ENCODE measurements around the gene COX5A. TPM values are rescaled to one million over a fixed set of nuclear protein-coding genes. Genes with fewer than 3 reads are reported as not detected.

COX5A gene
- total RNA-seq, 2 donors from 2014 or later = 243 to 279 TPM

GRCh38 chr15:74906067-74906449, 31.8 kb downstream of the COX5A start:
- no peaks in the 10 kb centered on the region for H3K9me3 ChIP-seq (ENCODE audit: control insufficient read depth, low read length)
- Mint-ChIP-seq H3K36me3 (ENCODE audit: low read depth) (peaks cover 52% of the 10 kb centered on the region), H3K27ac (peak overlapping the region; percentile 92), H3K4me1 (peaks cover 17% of the 10 kb centered on the region), H3K27me3 (ENCODE audit: insufficient read depth) (no peaks in the 10 kb centered on the region), H3K9me3 (no peaks in the 10 kb centered on the region), H3K4me3 (peak overlapping the region; percentile 96)
- WGBS, 2 experiments (ENCODE audit: insufficient coverage in 1 of 2, insufficient read length in 1 of 2) = 0% methylated on average over 10 to 20 of the region's 20 CpGs
- peak overlapping the region; percentile 66 for H3K27ac ChIP-seq (ENCODE audit: low read depth, low read length)
- H3K36me3 ChIP-seq (ENCODE audit: control insufficient read depth, insufficient read depth, low read length) = peaks cover 46% of the 10 kb centered on the region
- peak overlapping the region; percentile 78 for H3K9ac ChIP-seq (ENCODE audit: extremely low read depth, low read length, poor library complexity, severe bottlenecking)
- H3K4me3 ChIP-seq (ENCODE audit: low read length) = peak overlapping the region; percentile 87
- TF ChIP-seq, protein P1, sequence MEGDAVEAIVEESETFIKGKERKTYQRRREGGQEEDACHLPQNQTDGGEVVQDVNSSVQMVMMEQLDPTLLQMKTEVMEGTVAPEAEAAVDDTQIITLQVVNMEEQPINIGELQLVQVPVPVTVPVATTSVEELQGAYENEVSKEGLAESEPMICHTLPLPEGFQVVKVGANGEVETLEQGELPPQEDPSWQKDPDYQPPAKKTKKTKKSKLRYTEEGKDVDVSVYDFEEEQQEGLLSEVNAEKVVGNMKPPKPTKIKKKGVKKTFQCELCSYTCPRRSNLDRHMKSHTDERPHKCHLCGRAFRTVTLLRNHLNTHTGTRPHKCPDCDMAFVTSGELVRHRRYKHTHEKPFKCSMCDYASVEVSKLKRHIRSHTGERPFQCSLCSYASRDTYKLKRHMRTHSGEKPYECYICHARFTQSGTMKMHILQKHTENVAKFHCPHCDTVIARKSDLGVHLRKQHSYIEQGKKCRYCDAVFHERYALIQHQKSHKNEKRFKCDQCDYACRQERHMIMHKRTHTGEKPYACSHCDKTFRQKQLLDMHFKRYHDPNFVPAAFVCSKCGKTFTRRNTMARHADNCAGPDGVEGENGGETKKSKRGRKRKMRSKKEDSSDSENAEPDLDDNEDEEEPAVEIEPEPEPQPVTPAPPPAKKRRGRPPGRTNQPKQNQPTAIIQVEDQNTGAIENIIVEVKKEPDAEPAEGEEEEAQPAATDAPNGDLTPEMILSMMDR (conservative IDR thresholded peaks at IDR 0.05) = no peak
- peaks cover 10% of the 10 kb centered on the region for H3K4me1 ChIP-seq (ENCODE audit: control insufficient read depth, insufficient read depth, low read length)
- DNase-seq = peak; percentile 81
- no peaks in the 10 kb centered on the region for H3K27me3 ChIP-seq (ENCODE audit: control insufficient read depth, insufficient read depth, low read length, poor library complexity, severe bottlenecking)

- Histone ChIP-seq H3K27me3 (ENCODE audit: control insufficient read depth, insufficient read depth, low read length, poor library complexity, severe bottlenecking) (no peaks in the 10 kb centered on the region), H3K36me3 (ENCODE audit: control insufficient read depth, insufficient read depth, low read length) (peaks cover 56% of the 10 kb centered on the region), H3K27ac (ENCODE audit: low read depth, low read length) (no peak overlapping the region), H3K4me1 (ENCODE audit: control insufficient read depth, insufficient read depth, low read length) (peaks cover 10% of the 10 kb centered on the region), H3K9me3 (ENCODE audit: control insufficient read depth, low read length) (no peaks in the 10 kb centered on the region), H3K4me3 (ENCODE audit: low read length) (no peak overlapping the region), H3K9ac (ENCODE audit: extremely low read depth, low read length, poor library complexity, severe bottlenecking) (no peak overlapping the region)
- WGBS, 2 experiments (ENCODE audit: insufficient coverage in 1 of 2, insufficient read length in 1 of 2) = 94 to 96% methylated on average over 7 of the region's 7 CpGs
- no peak for DNase-seq
- peaks cover 61% of the 10 kb centered on the region for H3K36me3 Mint-ChIP-seq (ENCODE audit: low read depth)
- peaks cover 17% of the 10 kb centered on the region for H3K4me1 Mint-ChIP-seq
- H3K27ac Mint-ChIP-seq = peak overlapping the region; percentile 44
- H3K27me3 Mint-ChIP-seq (ENCODE audit: insufficient read depth) = no peaks in the 10 kb centered on the region
- TF ChIP-seq, protein P1 (conservative IDR thresholded peaks at IDR 0.05) = no peak
- H3K9me3 Mint-ChIP-seq = no peaks in the 10 kb centered on the region
- H3K4me3 Mint-ChIP-seq = peak overlapping the region; percentile 96
These were observed 33.6 kb downstream of the COX5A start for GRCh38 chr15:74904190-74904805.

DNA sequence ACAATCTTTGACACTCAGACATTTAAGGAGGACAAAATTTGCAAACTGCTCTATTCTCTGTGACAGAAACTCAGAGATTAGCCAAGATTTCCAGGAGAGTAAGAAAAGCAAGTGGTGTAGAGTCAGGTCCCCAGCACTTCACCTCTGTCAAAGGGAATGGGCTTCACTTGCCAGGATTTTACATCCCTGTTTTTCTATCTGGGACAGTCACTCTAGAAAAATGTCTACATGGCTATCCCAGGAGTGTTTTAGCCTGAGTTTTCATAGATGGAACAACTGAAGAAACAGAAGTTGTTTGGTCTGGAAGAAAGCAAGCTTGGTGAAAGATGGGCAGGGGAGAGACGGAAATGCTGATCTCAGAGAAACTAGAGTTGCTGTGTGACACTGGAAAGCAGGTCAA, 34.2 kb downstream of the COX5A start:
- Mint-ChIP-seq H3K27ac (no peak overlapping the region), H3K9me3 (no peaks in the 10 kb centered on the region), H3K36me3 (ENCODE audit: low read depth) (peaks cover 63% of the 10 kb centered on the region), H3K4me3 (no peak overlapping the region), H3K27me3 (ENCODE audit: insufficient read depth) (no peaks in the 10 kb centered on the region), H3K4me1 (peaks cover 17% of the 10 kb centered on the region)
- H3K9ac ChIP-seq (ENCODE audit: extremely low read depth, low read length, poor library complexity, severe bottlenecking) = no peak overlapping the region
- DNase-seq = no peak
- TF ChIP-seq, protein P1 (conservative IDR thresholded peaks at IDR 0.05) = no peak
- H3K36me3 ChIP-seq (ENCODE audit: control insufficient read depth, insufficient read depth, low read length) = peaks cover 63% of the 10 kb centered on the region
- no peaks in the 10 kb centered on the region for H3K27me3 ChIP-seq (ENCODE audit: control insufficient read depth, insufficient read depth, low read length, poor library complexity, severe bottlenecking)
- no peak overlapping the region for H3K4me3 ChIP-seq (ENCODE audit: low read length)
- H3K9me3 ChIP-seq (ENCODE audit: control insufficient read depth, low read length) = no peaks in the 10 kb centered on the region
- H3K27ac ChIP-seq (ENCODE audit: low read depth, low read length) = no peak overlapping the region
- 90 to 91% methylated on average over 1 of the region's 1 CpG for WGBS, 2 experiments (ENCODE audit: insufficient coverage in 1 of 2, insufficient read length in 1 of 2)
- H3K4me1 ChIP-seq (ENCODE audit: control insufficient read depth, insufficient read depth, low read length) = peaks cover 10% of the 10 kb centered on the region
